ENCODE results near the gene WWOX. TPM values are rescaled to one million over a fixed set of nuclear protein-coding genes. Genes with fewer than 3 reads are reported as not detected.
"Not testable (repeated sequence)": the region's sequence is repeated elsewhere in the genome, so short reads cannot be mapped to it uniquely, and the experiment has no call there.

WWOX gene
- total RNA-seq, 2 experiments from 2014 or later: 14.3 to 16.5 TPM

- CTCF ChIA-PET: interaction anchor here (0.7 to 1.2 kb wide), 3 partner anchors 81 to 817 kb away, joined by 3 read pairs; no protein-coding TSS in a partner anchor
- no peak overlapping the region for H3K4me3 Mint-ChIP-seq
- no peak overlapping the region for H3K27ac Mint-ChIP-seq
- H3K4me1 Mint-ChIP-seq (ENCODE audit: low read depth): no peaks in the 10 kb centered on the region
- POLR2A ChIA-PET: no interaction called here
- intact Hi-C loops (cut with micrococcal nuclease): no loop called here
- DNase-seq: no peak
- H3K36me3 Mint-ChIP-seq: no peaks in the 10 kb centered on the region
- no peaks in the 10 kb centered on the region for H3K9me3 Mint-ChIP-seq
- no peaks in the 10 kb centered on the region for H3K27me3 Mint-ChIP-seq
Measured at GRCh38 chr16:78689028-78689427, 589.6 kb downstream of the WWOX start.

- no peaks in the 10 kb centered on the region for H3K4me1 Mint-ChIP-seq (ENCODE audit: low read depth)
- ChIA-PET POLR2A (no interaction called here), CTCF (interaction anchor here (0.7 to 1.2 kb wide), 3 partner anchors 81 to 816 kb away, joined by 3 read pairs; no protein-coding TSS in a partner anchor)
- no peak overlapping the region for H3K27ac Mint-ChIP-seq
- H3K27me3 Mint-ChIP-seq: no peaks in the 10 kb centered on the region
- no peaks in the 10 kb centered on the region for H3K36me3 Mint-ChIP-seq
- H3K4me3 Mint-ChIP-seq: no peak overlapping the region
- no peak for DNase-seq
- H3K9me3 Mint-ChIP-seq: no peaks in the 10 kb centered on the region
- intact Hi-C loops (cut with micrococcal nuclease): no loop called here
Measured at GRCh38 chr16:78689536-78689935, 590.1 kb downstream of the WWOX start.

DNA sequence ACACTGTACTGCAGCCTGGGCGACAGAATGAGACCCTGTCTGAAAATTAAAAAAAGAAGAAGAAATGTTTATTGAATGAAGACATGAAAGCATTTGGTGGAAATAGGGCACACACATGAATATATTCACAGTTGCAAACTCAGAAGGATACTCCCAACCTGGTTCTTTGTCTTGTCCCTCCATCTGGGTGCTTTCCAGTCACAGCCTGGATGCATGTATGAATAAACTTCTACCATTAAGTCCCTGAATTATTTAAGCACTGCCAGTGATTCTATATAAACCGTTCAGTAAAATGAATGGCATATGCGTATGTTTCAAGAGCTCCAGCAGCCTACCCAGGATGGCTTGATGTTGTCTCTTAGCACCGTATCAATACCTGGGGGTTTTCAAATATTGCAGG lies 591.1 kb downstream of the WWOX start:
- ChIA-PET POLR2A (no interaction called here), CTCF (no interaction called here)

DNA sequence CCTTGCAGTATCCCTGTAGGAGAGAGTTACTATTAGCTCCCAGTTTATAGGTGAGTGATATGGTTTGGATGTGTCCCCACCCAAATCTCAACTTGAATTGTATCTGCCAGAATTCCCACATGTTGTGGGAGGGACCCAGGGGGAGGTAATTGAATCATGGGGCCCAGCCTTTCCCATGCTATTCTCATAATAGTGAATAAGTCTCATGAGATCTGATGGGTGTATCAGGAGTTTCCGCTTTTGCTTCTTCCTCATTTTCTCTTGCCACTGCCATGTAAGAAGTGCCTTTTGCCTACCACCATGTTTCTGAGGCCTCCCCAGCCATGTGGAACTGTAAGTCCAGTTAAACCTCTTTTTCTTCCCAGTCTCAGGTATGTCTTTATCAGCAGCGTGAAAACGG lies 592.3 kb downstream of the WWOX start:
- POLR2A ChIA-PET; H3K27ac Mint-ChIP-seq; H3K9me3 Mint-ChIP-seq; CTCF ChIA-PET; intact Hi-C loops (cut with micrococcal nuclease); DNase-seq; H3K36me3 Mint-ChIP-seq; H3K4me3 Mint-ChIP-seq; H3K27me3 Mint-ChIP-seq; H3K4me1 Mint-ChIP-seq (ENCODE audit: low read depth): not testable (repeated sequence)

More for the DNA sequence above, 591.1 kb downstream of the WWOX start:
- no peak for DNase-seq
- intact Hi-C loops (cut with micrococcal nuclease): no loop called here
- Mint-ChIP-seq H3K27me3 (no peaks in the 10 kb centered on the region), H3K27ac (no peak overlapping the region), H3K4me1 (ENCODE audit: low read depth) (no peaks in the 10 kb centered on the region), H3K9me3 (no peaks in the 10 kb centered on the region), H3K36me3 (no peaks in the 10 kb centered on the region), H3K4me3 (no peak overlapping the region)

GRCh38 chr16:78693496-78693895 lies 594.0 kb downstream of the WWOX start:
- Mint-ChIP-seq H3K27ac (no peak overlapping the region), H3K4me1 (ENCODE audit: low read depth) (no peaks in the 10 kb centered on the region), H3K36me3 (no peaks in the 10 kb centered on the region), H3K4me3 (no peak overlapping the region), H3K9me3 (peaks cover 3% of the 10 kb centered on the region), H3K27me3 (no peaks in the 10 kb centered on the region)
- no peak for DNase-seq
- intact Hi-C loops (cut with micrococcal nuclease): no loop called here
- POLR2A ChIA-PET: no interaction called here
- CTCF ChIA-PET: no interaction called here

DNA sequence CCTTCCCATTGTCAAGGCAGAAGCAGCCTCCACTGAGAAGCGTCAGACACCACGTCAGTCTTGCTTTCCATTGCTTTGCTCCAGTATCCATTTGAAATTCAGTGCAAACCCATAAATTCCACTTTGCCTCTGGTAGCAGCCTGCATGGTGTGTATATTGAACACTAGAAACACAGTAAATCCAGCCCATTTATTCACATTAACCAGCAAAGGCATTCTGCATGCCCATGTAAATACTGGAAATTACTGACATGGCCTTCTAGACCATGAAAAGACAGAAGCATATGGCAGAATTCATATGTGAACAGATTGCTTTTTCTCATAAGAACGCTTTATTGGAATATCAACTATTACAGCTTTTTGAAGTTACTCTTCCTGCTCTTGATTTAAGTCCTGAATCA lies 595.0 kb downstream of the WWOX start:
- Mint-ChIP-seq H3K9me3 (peaks cover 3% of the 10 kb centered on the region), H3K4me3 (no peak overlapping the region)
- no peak for DNase-seq

GRCh38 chr16:78695391-78695790 lies 595.9 kb downstream of the WWOX start:
- no peaks in the 10 kb centered on the region for H3K27me3 Mint-ChIP-seq
- POLR2A ChIA-PET: no interaction called here
- CTCF ChIA-PET: no interaction called here
- no peak overlapping the region for H3K4me3 Mint-ChIP-seq
- DNase-seq: no peak
- H3K9me3 Mint-ChIP-seq: peaks cover 3% of the 10 kb centered on the region
- H3K27ac Mint-ChIP-seq: no peak overlapping the region
- H3K4me1 Mint-ChIP-seq (ENCODE audit: low read depth): no peaks in the 10 kb centered on the region
- H3K36me3 Mint-ChIP-seq: no peaks in the 10 kb centered on the region
- intact Hi-C loops (cut with micrococcal nuclease): no loop called here

More for the DNA sequence above, 595.0 kb downstream of the WWOX start:
- Mint-ChIP-seq H3K36me3 (no peaks in the 10 kb centered on the region), H3K27ac (no peak overlapping the region), H3K4me1 (ENCODE audit: low read depth) (no peaks in the 10 kb centered on the region), H3K27me3 (no peaks in the 10 kb centered on the region)
- CTCF ChIA-PET: interaction anchor here (0.7 kb wide), 1 partner anchor 208 kb away, joined by 4 read pairs; no protein-coding TSS in a partner anchor
- intact Hi-C loops (cut with micrococcal nuclease): no loop called here
- POLR2A ChIA-PET: no interaction called here

- POLR2A ChIA-PET: no interaction called here
- intact Hi-C loops (cut with micrococcal nuclease): no loop called here
- peaks cover 3% of the 10 kb centered on the region for H3K9me3 Mint-ChIP-seq
Measured at GRCh38 chr16:78696797-78697196, 597.3 kb downstream of the WWOX start.

GRCh38 chr16:78697426-78697825 lies 598.0 kb downstream of the WWOX start:
- Mint-ChIP-seq H3K9me3 (peaks cover 3% of the 10 kb centered on the region), H3K36me3 (no peaks in the 10 kb centered on the region), H3K27me3 (no peaks in the 10 kb centered on the region), H3K27ac (no peak overlapping the region), H3K4me3 (no peak overlapping the region), H3K4me1 (ENCODE audit: low read depth) (no peaks in the 10 kb centered on the region)
- intact Hi-C loops (cut with micrococcal nuclease): no loop called here
- DNase-seq: no peak
- POLR2A ChIA-PET: no interaction called here
- CTCF ChIA-PET: no interaction called here

More at GRCh38 chr16:78696797-78697196, 597.3 kb downstream of the WWOX start:
- no peaks in the 10 kb centered on the region for H3K4me1 Mint-ChIP-seq (ENCODE audit: low read depth)
- CTCF ChIA-PET: no interaction called here
- no peaks in the 10 kb centered on the region for H3K27me3 Mint-ChIP-seq
- no peak for DNase-seq
- no peak overlapping the region for H3K27ac Mint-ChIP-seq
- H3K36me3 Mint-ChIP-seq: no peaks in the 10 kb centered on the region
- no peak overlapping the region for H3K4me3 Mint-ChIP-seq

DNA sequence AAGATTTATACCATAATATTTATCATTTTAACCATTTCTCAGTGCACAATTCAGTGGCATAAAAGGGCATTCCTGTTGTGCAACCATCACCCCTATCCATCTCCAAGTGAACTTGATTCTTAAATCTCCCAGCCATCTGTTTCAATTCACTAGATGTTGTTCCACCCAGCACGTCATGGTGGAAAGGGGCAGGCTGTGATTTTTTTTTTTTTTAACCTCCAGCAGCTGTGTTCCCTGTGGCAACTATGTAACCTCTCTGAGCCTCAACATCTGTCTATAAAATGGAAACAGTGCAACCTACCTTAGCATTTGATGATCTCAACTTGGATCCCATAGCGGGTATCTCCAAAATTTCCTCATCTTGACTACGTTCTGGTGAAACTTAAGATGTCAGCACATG lies 604.5 kb downstream of the WWOX start:
- H3K4me3 Mint-ChIP-seq: no peak overlapping the region
- intact Hi-C loops (cut with micrococcal nuclease): loop anchor here (2.0 to 10.0 kb wide), 3 partner anchors 202 to 899 kb away; no protein-coding TSS in a partner anchor
- ChIA-PET CTCF (interaction anchor here (1.7 to 4.0 kb wide), 3 partner anchors 68 to 583 kb away, joined by 3 to 53 read pairs (median 5); no protein-coding TSS in a partner anchor), POLR2A (no interaction called here)
- peaks cover 1% of the 10 kb centered on the region for H3K36me3 Mint-ChIP-seq
- H3K27me3 Mint-ChIP-seq: no peaks in the 10 kb centered on the region
- peaks cover 6% of the 10 kb centered on the region for H3K9me3 Mint-ChIP-seq
- DNase-seq: no peak
- H3K4me1 Mint-ChIP-seq (ENCODE audit: low read depth): peaks cover 16% of the 10 kb centered on the region
- H3K27ac Mint-ChIP-seq: no peak overlapping the region

DNA sequence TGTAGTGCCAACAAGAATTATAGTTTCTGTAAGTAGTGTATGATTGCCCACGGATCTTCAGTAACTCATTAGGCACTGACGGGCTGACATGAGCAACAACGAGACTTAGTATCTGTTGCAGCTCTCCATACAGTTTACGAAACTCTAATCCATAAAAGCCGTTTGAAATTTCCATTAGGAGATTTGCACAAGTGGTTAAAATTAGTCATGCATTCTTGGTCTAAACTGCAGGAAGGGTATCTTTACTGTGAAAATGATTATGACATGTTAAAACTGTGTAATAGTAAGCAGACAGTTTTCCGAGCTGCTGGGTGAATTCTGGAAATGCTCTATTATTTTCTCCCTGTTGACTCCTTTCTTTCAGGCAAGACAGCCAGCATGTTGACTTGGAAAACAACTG lies 605.0 kb downstream of the WWOX start:
- Mint-ChIP-seq H3K36me3 (peaks cover 1% of the 10 kb centered on the region), H3K27ac (no peak overlapping the region), H3K9me3 (peaks cover 6% of the 10 kb centered on the region), H3K4me1 (ENCODE audit: low read depth) (peaks cover 16% of the 10 kb centered on the region), H3K27me3 (no peaks in the 10 kb centered on the region), H3K4me3 (no peak overlapping the region)
- no peak for DNase-seq
- ChIA-PET CTCF (interaction anchor here (1.1 to 4.0 kb wide), 4 partner anchors 67 to 1762 kb away, joined by 3 to 53 read pairs (median 5); no protein-coding TSS in a partner anchor), POLR2A (interaction anchor here (3.2 kb wide), 1 partner anchor 73 kb away, joined by 18 read pairs; no protein-coding TSS in a partner anchor)
- intact Hi-C loops (cut with micrococcal nuclease): loop anchor here (2.0 to 10.0 kb wide), 3 partner anchors 202 to 898 kb away; no protein-coding TSS in a partner anchor

GRCh38 chr16:78705694-78706093 lies 606.2 kb downstream of the WWOX start:
- DNase-seq: peak; percentile 51
- ChIA-PET POLR2A (interaction anchor here (0.6 to 3.2 kb wide), 10 partner anchors 63 to 884 kb away, joined by 3 to 18 read pairs (median 6); no protein-coding TSS in a partner anchor), CTCF (interaction anchor here (0.6 to 4.0 kb wide), 23 partner anchors 13 to 1761 kb away, joined by 3 to 53 read pairs (median 4); partner anchors contain the start of gene MAF)
- Mint-ChIP-seq H3K4me1 (ENCODE audit: low read depth) (peaks cover 16% of the 10 kb centered on the region), H3K27me3 (no peaks in the 10 kb centered on the region), H3K36me3 (peaks cover 1% of the 10 kb centered on the region), H3K27ac (peak overlapping the region; percentile 87), H3K9me3 (peaks cover 6% of the 10 kb centered on the region), H3K4me3 (no peak overlapping the region)
- intact Hi-C loops (cut with micrococcal nuclease): loop anchor here (1.0 to 10.0 kb wide), 11 partner anchors 37 to 897 kb away; no protein-coding TSS in a partner anchor

GRCh38 chr16:78706637-78707036 lies 607.2 kb downstream of the WWOX start:
- intact Hi-C loops (cut with micrococcal nuclease): loop anchor here (1.0 to 10.0 kb wide), 3 partner anchors 256 to 561 kb away; no protein-coding TSS in a partner anchor
- POLR2A ChIA-PET: interaction anchor here (1.2 to 3.2 kb wide), 7 partner anchors 62 to 384 kb away, joined by 3 to 18 read pairs (median 6); no protein-coding TSS in a partner anchor
- Mint-ChIP-seq H3K9me3 (peaks cover 6% of the 10 kb centered on the region), H3K4me1 (ENCODE audit: low read depth) (peaks cover 16% of the 10 kb centered on the region), H3K27me3 (no peaks in the 10 kb centered on the region), H3K36me3 (peaks cover 1% of the 10 kb centered on the region), H3K4me3 (no peak overlapping the region), H3K27ac (peak overlapping the region; percentile 87)
- no peak for DNase-seq
- CTCF ChIA-PET: interaction anchor here (0.6 to 4.0 kb wide), 19 partner anchors 12 to 1760 kb away, joined by 3 to 53 read pairs (median 5); partner anchors contain the start of gene MAF
